GM19035 (cell line): ENCODE measurements around the gene PARP14.

Source experiments
- ATAC-seq: cut with Tn5 transposase; IDR thresholded peaks from one replicate; pipeline ENCODE4 v1.9.1; 2021; ENCODE audit not compliant: unreplicated experiment

Gene PARP14

DNA sequence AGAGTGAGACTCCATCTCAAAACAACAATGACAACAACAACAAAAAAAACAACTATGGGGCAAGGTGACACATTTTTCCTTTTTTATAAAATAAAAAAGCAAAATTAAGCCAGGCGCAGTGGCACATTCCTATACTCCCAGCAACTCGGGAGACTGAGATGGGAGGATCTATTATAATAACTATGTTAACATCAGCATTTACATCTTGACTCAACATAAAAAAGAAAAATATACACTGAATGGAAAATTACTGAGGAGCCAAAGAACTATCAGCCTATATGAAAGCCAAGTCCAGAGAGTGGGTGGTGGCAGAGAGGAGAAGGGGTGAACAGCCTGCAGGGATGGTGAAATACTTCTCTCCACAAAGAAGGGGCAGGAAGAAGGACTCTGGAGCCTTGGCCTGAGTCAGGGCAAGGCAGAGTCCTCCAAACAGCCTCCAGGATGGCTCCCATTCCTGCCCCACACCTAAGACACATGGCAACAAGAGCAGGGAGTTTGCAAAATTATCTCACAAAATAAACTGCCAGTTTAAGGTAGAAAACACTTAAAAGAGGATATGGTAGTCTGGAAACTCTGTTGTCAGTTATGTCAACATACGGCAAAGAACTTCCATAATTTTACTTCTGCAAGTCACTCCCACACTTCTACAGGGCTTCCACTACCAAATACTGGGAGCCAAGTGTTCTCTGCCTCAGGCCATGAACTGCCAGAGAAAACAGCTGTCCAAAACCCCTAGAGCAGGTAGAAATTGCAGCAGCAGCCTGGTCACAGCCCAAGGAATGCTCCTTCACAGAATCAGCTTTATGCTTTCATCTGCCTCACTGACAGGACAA lies 87.1 kb downstream of the PARP14 start:
- ATAC-seq = no peak

DNA sequence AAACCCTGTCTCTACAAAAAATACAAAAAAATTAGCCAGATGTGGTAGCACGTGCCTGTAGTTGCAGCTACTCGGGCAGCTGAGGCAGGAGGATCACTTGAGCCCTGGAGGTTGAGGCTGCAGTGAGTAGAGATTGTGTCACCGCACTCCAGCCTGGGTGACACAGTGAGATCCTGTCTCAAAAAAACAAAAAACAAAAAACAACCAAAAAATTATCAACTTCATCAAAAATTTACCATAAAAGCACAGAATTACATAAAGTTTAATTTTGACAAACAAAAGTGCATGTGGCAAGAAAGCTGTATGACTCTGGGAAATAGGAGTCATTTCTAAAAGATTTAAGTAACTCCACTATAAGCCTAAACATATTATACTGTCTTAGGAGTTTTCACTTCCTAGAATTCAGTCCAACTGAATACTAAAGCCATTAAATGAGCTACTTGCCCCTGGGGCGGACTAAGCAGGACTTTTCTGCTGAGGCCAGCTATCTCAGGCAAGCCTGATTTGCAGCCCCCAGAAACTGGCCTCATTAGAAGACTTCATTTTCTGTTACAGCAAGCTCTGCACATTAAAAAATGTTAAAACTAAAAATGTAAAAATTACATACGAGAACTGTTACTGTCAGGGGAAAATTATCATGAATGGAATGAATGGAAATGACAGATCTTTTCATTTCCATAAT lies 90.0 kb downstream of the PARP14 start:
- ATAC-seq = no peak

DNA sequence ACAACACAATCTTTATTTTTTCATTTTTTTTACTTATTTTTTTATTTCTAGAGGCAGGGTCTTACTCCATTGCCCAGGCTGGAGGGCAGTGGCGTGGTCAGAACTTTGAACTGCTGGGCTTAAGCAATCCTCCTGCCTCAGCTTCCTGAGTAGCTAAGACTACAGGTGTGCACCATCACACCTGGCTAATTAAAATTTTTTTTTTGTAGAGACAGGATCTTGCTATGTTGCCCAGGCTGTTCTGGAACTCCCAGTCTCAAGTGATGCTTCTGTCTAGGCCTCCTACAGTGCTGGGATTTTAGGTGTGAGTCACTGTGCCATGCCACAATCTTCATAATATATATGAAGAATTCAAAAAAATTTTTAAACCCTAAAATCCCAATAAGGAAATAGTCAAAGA lies 92.2 kb downstream of the PARP14 start:
- ATAC-seq = no peak

- no peak for ATAC-seq
Measured at GRCh38 chr3:122773944-122774509, 93.4 kb downstream of the PARP14 start.

DNA sequence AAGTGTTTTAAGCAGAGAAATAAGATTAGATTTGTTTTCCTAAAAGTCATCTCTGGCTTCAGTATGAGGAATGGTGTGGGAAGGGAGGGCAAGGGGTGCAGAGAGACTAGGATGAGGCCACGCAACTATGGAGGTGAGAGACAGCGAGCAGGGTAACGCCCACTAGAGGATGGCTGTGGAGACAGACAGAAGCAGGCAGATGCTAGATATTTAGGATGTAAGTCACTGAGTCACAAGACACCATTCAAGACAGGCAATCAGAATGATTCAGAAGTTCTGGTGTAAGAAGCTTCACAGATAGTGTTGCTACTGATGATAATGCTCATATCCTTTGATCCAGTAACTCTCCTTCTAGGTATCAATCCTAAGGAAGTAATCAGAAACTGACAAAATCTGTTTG lies 93.9 kb downstream of the PARP14 start:
- ATAC-seq = no peak

GRCh38 chr3:122776675-122777468 lies 96.2 kb downstream of the PARP14 start:
- ATAC-seq = no peak

DNA sequence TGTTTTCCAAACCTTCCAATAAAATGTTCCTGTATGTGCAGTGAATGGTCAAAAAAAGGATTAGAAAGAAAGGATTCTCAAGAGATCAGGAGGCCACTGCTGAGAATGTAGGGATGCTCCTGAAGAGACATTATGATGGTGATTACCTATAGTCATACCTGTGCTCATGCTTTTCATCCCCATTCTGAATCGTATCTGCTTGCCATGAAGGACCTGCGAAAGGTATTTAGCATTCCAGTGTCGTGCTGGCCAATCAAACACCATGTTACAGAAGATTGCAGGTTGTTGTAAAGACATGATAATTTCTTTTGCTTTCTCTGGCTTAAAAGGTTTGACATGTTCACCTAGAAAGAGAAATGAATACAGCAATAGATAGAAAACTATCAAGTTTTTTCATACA lies 96.9 kb downstream of the PARP14 start:
- no peak for ATAC-seq
